ENCODE data around the gene CDK2AP2. TPM values are rescaled to one million over a fixed set of nuclear protein-coding genes. Genes with fewer than 3 reads are reported as not detected.

CDK2AP2 gene
- total RNA-seq, 3 donors from 2014 or later (not counting 1 experiment from before 2014, with no cell fraction given): 57.9 to 67.7 (median 65.5) TPM

- H3K4me1 ChIP-seq (ENCODE audit: control insufficient read depth, insufficient read depth, low read length): peaks cover 38% of the 10 kb centered on the region
- Mint-ChIP-seq H3K4me3 (peak within 1 kb of the TSS; percentile 85), H3K27ac (peak within 1 kb of the TSS; percentile 78 to 82), H3K4me1 (peaks cover 12 to 37% of the 10 kb centered on the region in 2 donors), H3K27me3 (ENCODE audit: low read depth in 2 of 2) (no peaks in the 10 kb centered on the region), H3K36me3 (no peaks in the 10 kb centered on the region), H3K9me3 (no peaks in the 10 kb centered on the region)
- ATAC-seq (peak; percentile 84 to 94 (median 84)), DNase-seq (peak; percentile 88 to 94)
- H3K4me3 ChIP-seq (ENCODE audit: low read length): peak within 1 kb of the TSS; percentile 66
- peaks cover 6% of the 10 kb centered on the region for H3K36me3 ChIP-seq (ENCODE audit: control insufficient read depth, insufficient read depth, low read length)
- intact Hi-C loops (cut with micrococcal nuclease): loop anchor here (1.0 to 5.0 kb wide), 3 partner anchors 13 to 67 kb away; partner anchors contain the start of genes PPP1CA and TBC1D10C
- TF ChIP-seq CTCF (IDR thresholded peaks at IDR 0.05): no peak
- WGBS (ENCODE audit: insufficient coverage): under 1% methylated on average over 76 of the region's 76 CpGs
- peak within 1 kb of the TSS; percentile 89 for H3K27ac ChIP-seq (ENCODE audit: low read length)
- H3K9me3 ChIP-seq (ENCODE audit: control insufficient read depth, insufficient read depth, low read length): no peaks in the 10 kb centered on the region
- no peaks in the 10 kb centered on the region for H3K27me3 ChIP-seq (ENCODE audit: control insufficient read depth, insufficient read depth, low read length)
These were observed 39.0 kb downstream of the CDK2AP2 start, which contains the start of gene TMEM134 for GRCh38 chr11:67468759-67469507. TSS of gene TMEM134 (minus strand) at chr11:67469251. CDS start at chr11:67469192, 59 bp downstream.

- Mint-ChIP-seq H3K9me3 (no peaks in the 10 kb centered on the region), H3K27ac (peak overlapping the region; percentile 66 to 82), H3K4me3 (peak overlapping the region; percentile 85), H3K4me1 (peaks cover 12 to 37% of the 10 kb centered on the region in 2 donors), H3K27me3 (ENCODE audit: low read depth in 2 of 2) (no peaks in the 10 kb centered on the region), H3K36me3 (no peaks in the 10 kb centered on the region)
- H3K4me1 ChIP-seq (ENCODE audit: control insufficient read depth, insufficient read depth, low read length): peaks cover 42% of the 10 kb centered on the region
- WGBS (ENCODE audit: insufficient coverage): 4% methylated on average over 6 of the region's 6 CpGs
- peak overlapping the region; percentile 58 for H3K4me3 ChIP-seq (ENCODE audit: low read length)
- ATAC-seq (no peak), DNase-seq (peak in 1 of 2 donors; percentile 46)
- peaks cover 6% of the 10 kb centered on the region for H3K36me3 ChIP-seq (ENCODE audit: control insufficient read depth, insufficient read depth, low read length)
- no peak for TF ChIP-seq CTCF (IDR thresholded peaks at IDR 0.05)
- intact Hi-C loops (cut with micrococcal nuclease): loop anchor here (5.0 kb wide), 1 partner anchor 66 kb away; the partner anchor contains the start of genes PPP1CA and TBC1D10C
- H3K27ac ChIP-seq (ENCODE audit: low read length): peak overlapping the region; percentile 38
- no peaks in the 10 kb centered on the region for H3K27me3 ChIP-seq (ENCODE audit: control insufficient read depth, insufficient read depth, low read length)
- H3K9me3 ChIP-seq (ENCODE audit: control insufficient read depth, insufficient read depth, low read length): no peaks in the 10 kb centered on the region
These were observed 39.6 kb downstream of the CDK2AP2 start for GRCh38 chr11:67468456-67468758.

GRCh38 chr11:67468056-67468455, 39.9 kb downstream of the CDK2AP2 start:
- peak overlapping the region; percentile 85 for H3K4me3 Mint-ChIP-seq

More at GRCh38 chr11:67468056-67468455, 39.9 kb downstream of the CDK2AP2 start:
- Mint-ChIP-seq H3K27me3 (ENCODE audit: low read depth in 2 of 2) (no peaks in the 10 kb centered on the region), H3K27ac (peak overlapping the region; percentile 66 to 82), H3K9me3 (no peaks in the 10 kb centered on the region), H3K36me3 (no peaks in the 10 kb centered on the region), H3K4me1 (peaks cover 12 to 37% of the 10 kb centered on the region in 2 donors)
- intact Hi-C loops (cut with micrococcal nuclease): loop anchor here (5.0 kb wide), 1 partner anchor 66 kb away; the partner anchor contains the start of genes PPP1CA and TBC1D10C
- peaks cover 6% of the 10 kb centered on the region for H3K36me3 ChIP-seq (ENCODE audit: control insufficient read depth, insufficient read depth, low read length)
- H3K27ac ChIP-seq (ENCODE audit: low read length): peak overlapping the region; percentile 38
- H3K27me3 ChIP-seq (ENCODE audit: control insufficient read depth, insufficient read depth, low read length): no peaks in the 10 kb centered on the region
- TF ChIP-seq CTCF (IDR thresholded peaks at IDR 0.05): no peak
- ATAC-seq: no peak
- no peak for DNase-seq
- H3K4me1 ChIP-seq (ENCODE audit: control insufficient read depth, insufficient read depth, low read length): peaks cover 42% of the 10 kb centered on the region
- 65% methylated on average over 5 of the region's 5 CpGs for whole genome bisulfite sequencing (ENCODE audit: insufficient coverage)
- peak overlapping the region; percentile 58 for H3K4me3 ChIP-seq (ENCODE audit: low read length)
- no peaks in the 10 kb centered on the region for H3K9me3 ChIP-seq (ENCODE audit: control insufficient read depth, insufficient read depth, low read length)

Measured in natural killer cell (primary cell).